Liver (tissue), 9 donors: ENCODE measurements around the gene ZNF282. TPM values are rescaled to one million over a fixed set of nuclear protein-coding genes. Genes with fewer than 3 reads are reported as not detected.

Source experiments
- DNase-seq: peaks from one replicate; pipeline ENCODE4 v3.0.0-alpha.2; 2017; ENCODE audit warnings: low spot score
- H3K27ac ChIP-seq, 2 donors: one replicate each; pipeline ENCODE4 v1.7.0; 2013; ENCODE audit warnings: inconsistent platforms in 2 of 2, low read length in 2 of 2, control low read depth in 1 of 2, low read depth in 1 of 2, mild to moderate bottlenecking in 1 of 2
- H3K27me3 ChIP-seq, 4 donors: one replicate each; pipeline versions ENCODE4 v1.6.1 to v1.7.0; 2013; ENCODE audit warnings: low read length in 3 of 4, inconsistent platforms in 1 of 4, mild to moderate bottlenecking in 1 of 4, moderate library complexity in 1 of 4; ENCODE audit not compliant: control insufficient read depth in 4 of 4, insufficient read depth in 4 of 4
- H3K36me3 ChIP-seq, 4 donors: one replicate each; pipeline versions ENCODE4 v1.6.1 to v1.7.0; 2013; ENCODE audit warnings: low read length in 3 of 4, mild to moderate bottlenecking in 3 of 4, low read depth in 1 of 4, moderate library complexity in 1 of 4; ENCODE audit not compliant: control insufficient read depth in 4 of 4, insufficient read depth in 3 of 4
- H3K4me1 ChIP-seq, 4 donors: one replicate each; pipeline versions ENCODE4 v1.6.1 to v1.7.0; 2013; ENCODE audit warnings: low read length in 3 of 4, mild to moderate bottlenecking in 3 of 4, moderate library complexity in 1 of 4; ENCODE audit not compliant: control insufficient read depth in 4 of 4, insufficient read depth in 4 of 4
- H3K4me3 ChIP-seq, 3 donors: one replicate each; pipeline versions ENCODE4 v1.6.1 to v1.7.0; 2013; ENCODE audit warnings: low read length in 3 of 3, control low read depth in 1 of 3, low read depth in 1 of 3, mild to moderate bottlenecking in 1 of 3
- H3K9ac ChIP-seq, 2 donors: one replicate each; pipeline ENCODE4 v1.7.0; 2013; ENCODE audit warnings: low read length in 2 of 2, mild to moderate bottlenecking in 2 of 2, moderate library complexity in 2 of 2, control low read depth in 1 of 2, low read depth in 1 of 2
- H3K9me3 ChIP-seq, 4 donors: one replicate each; pipeline versions ENCODE4 v1.6.1 to v1.7.0; 2013; ENCODE audit warnings: low read length in 3 of 4; ENCODE audit not compliant: control insufficient read depth in 4 of 4
- EGR1 ChIP-seq, 2 donors: IDR thresholded peaks; 2 replicates each; pipeline ENCODE4 v1.6.1; 2016 to 2018; ENCODE audit warnings: antibody characterized with exemption in 2 of 2, low read depth in 2 of 2
- FOXA1 ChIP-seq: IDR thresholded peaks from 2 replicates; pipeline ENCODE4 v1.6.1; 2016; ENCODE audit warnings: antibody characterized with exemption
- GABPA ChIP-seq, 2 donors: IDR thresholded peaks in 1 of 2; conservative IDR thresholded peaks in 1 of 2; 2 replicates each; pipeline ENCODE4 v1.6.1; 2016; ENCODE audit warnings: antibody characterized with exemption in 2 of 2, mild to moderate bottlenecking in 1 of 2, moderate library complexity in 1 of 2
- HNF4A ChIP-seq, 2 donors: conservative IDR thresholded peaks; 2 replicates each; pipeline ENCODE4 v1.6.1; 2016; ENCODE audit warnings: antibody characterized with exemption in 2 of 2, mild to moderate bottlenecking in 2 of 2
- HNF4G ChIP-seq: IDR thresholded peaks from 2 replicates; pipeline ENCODE4 v1.6.1; 2016; ENCODE audit warnings: antibody characterized with exemption
- JUND ChIP-seq, 2 donors: IDR thresholded peaks; 2 replicates each; pipeline ENCODE4 v1.6.1; 2016; ENCODE audit warnings: antibody characterized with exemption in 2 of 2
- NR2F2 ChIP-seq: IDR thresholded peaks from 2 replicates; pipeline ENCODE4 v1.6.1; 2016; ENCODE audit warnings: antibody characterized with exemption
- RAD21 ChIP-seq, 2 donors: IDR thresholded peaks; 2 replicates each; pipeline ENCODE4 v1.6.1; 2016; ENCODE audit warnings: antibody characterized with exemption in 2 of 2, mild to moderate bottlenecking in 2 of 2
- RXRA ChIP-seq, 2 donors: IDR thresholded peaks; 2 replicates each; pipeline ENCODE4 v1.6.1; 2017 to 2018; ENCODE audit warnings: antibody characterized with exemption in 2 of 2, mild to moderate bottlenecking in 1 of 2
- SP1 ChIP-seq: IDR thresholded peaks from 2 replicates; pipeline ENCODE4 v1.6.1; 2018; ENCODE audit warnings: antibody characterized with exemption, mild to moderate bottlenecking
- TAF1 ChIP-seq: conservative IDR thresholded peaks from 2 replicates; pipeline ENCODE4 v1.6.1; 2016; ENCODE audit warnings: antibody characterized with exemption, mild to moderate bottlenecking
- YY1 ChIP-seq: IDR thresholded peaks from 2 replicates; pipeline ENCODE4 v1.6.1; 2016; ENCODE audit warnings: antibody characterized with exemption, mild to moderate bottlenecking
- WGBS: extraction: QIAGEN DNeasy Blood & Tissue Kit; methylation state at CpG from one replicate; pipeline ENCODE4 v1.1.7; 2013; 5-methylcytosine and 5-hydroxymethylcytosine counted together
- polyA plus RNA-seq, 2 donors: library from polyadenylated mRNA; stranded (reverse) in 1 of 2; unstranded in 1 of 2; fragments of 200-250 nt in 1 of 2; fragments of >200 nt in 1 of 2; fragmentation: Nextera tagmentation in 1 of 2; extraction: Ambion mirVana in 1 of 2; gene quantifications; one replicate each; pipeline versions ENCODE4 v1.2.1 to v1.2.3, GENCODE V29; 2013 to 2015
- total RNA-seq, 2 donors: library from RNA; depleted of rRNA; stranded (reverse); fragments of >200 nt; gene quantifications; one replicate each; pipeline ENCODE4 v1.2.3, GENCODE V29; 2014
- TF ChIP-seq, protein P1 (sequence below): IDR thresholded peaks from 2 replicates; pipeline ENCODE4 v1.6.1; 2016; ENCODE audit warnings: antibody characterized with exemption
- TF ChIP-seq, protein P2 (sequence below): fragments of 150-350 bp; IDR thresholded peaks from 2 replicates; pipeline ENCODE4 v1.5.1; 2017; ENCODE audit warnings: improper control_type of control experiment, low read depth, low read length; ENCODE audit not compliant: missing input control
- TF ChIP-seq, protein P3 (sequence below): IDR thresholded peaks from 2 replicates; pipeline ENCODE4 v1.6.1; 2016; ENCODE audit warnings: antibody characterized with exemption
- donor health status: healthy.
- donor health status: healthy.
- donor health status: healthy.
- donor health status: healthy.
- donor health status: healthy.

ZNF282 gene
- total and polyA plus RNA-seq, 4 donors = 2.0 to 78.6 (median 13.1) TPM

DNA sequence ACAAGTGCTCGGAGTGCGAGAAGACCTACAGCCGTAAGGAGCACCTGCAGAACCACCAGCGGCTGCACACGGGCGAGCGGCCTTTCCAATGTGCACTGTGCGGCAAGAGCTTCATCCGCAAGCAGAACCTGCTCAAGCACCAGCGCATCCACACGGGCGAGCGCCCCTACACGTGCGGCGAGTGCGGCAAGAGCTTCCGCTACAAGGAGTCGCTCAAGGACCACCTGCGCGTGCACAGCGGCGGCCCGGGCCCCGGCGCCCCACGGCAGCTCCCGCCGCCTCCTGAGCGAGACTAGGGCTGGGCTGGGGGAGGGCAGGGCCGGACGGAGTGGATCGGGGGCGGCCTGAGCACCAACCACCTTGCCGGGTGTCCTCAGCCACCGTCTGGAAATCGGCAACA, 29.0 kb downstream of the ZNF282 start:
- DNase-seq = no peak
- peaks cover 0 to 4% (median 0%) of the 10 kb centered on the region in 4 donors for H3K4me1 ChIP-seq
- WGBS = 98% methylated on average over 37 of the region's 37 CpGs
- H3K27ac ChIP-seq = no peak overlapping the region
- no peaks in the 10 kb centered on the region for H3K9me3 ChIP-seq
- H3K27me3 ChIP-seq = no peaks in the 10 kb centered on the region
- TF ChIP-seq, protein P1, sequence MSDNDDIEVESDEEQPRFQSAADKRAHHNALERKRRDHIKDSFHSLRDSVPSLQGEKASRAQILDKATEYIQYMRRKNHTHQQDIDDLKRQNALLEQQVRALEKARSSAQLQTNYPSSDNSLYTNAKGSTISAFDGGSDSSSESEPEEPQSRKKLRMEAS = no peak
- TF ChIP-seq HNF4G = no peak
- no peak for TF ChIP-seq SP1
- no peak for TF ChIP-seq TAF1
- no peak for TF ChIP-seq HNF4A (conservative IDR thresholded peaks at IDR 0.05)
- TF ChIP-seq EGR1 (IDR thresholded peaks at IDR 0.05; ENCODE audit: low read depth in 2 of 2) = no peak
- TF ChIP-seq GABPA (IDR thresholded peaks at IDR 0.05 in 1 of 2, conservative IDR thresholded peaks at IDR 0.05 in 1 of 2) = no peak
- no peak for TF ChIP-seq JUND (IDR thresholded peaks at IDR 0.05)
- TF ChIP-seq, protein P2, sequence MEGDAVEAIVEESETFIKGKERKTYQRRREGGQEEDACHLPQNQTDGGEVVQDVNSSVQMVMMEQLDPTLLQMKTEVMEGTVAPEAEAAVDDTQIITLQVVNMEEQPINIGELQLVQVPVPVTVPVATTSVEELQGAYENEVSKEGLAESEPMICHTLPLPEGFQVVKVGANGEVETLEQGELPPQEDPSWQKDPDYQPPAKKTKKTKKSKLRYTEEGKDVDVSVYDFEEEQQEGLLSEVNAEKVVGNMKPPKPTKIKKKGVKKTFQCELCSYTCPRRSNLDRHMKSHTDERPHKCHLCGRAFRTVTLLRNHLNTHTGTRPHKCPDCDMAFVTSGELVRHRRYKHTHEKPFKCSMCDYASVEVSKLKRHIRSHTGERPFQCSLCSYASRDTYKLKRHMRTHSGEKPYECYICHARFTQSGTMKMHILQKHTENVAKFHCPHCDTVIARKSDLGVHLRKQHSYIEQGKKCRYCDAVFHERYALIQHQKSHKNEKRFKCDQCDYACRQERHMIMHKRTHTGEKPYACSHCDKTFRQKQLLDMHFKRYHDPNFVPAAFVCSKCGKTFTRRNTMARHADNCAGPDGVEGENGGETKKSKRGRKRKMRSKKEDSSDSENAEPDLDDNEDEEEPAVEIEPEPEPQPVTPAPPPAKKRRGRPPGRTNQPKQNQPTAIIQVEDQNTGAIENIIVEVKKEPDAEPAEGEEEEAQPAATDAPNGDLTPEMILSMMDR = no peak
- no peak for TF ChIP-seq NR2F2
- no peak for TF ChIP-seq RAD21 (IDR thresholded peaks at IDR 0.05)
- peaks cover 10 to 36% (median 18%) of the 10 kb centered on the region in 4 donors for H3K36me3 ChIP-seq
- H3K4me3 ChIP-seq = no peak overlapping the region
- H3K9ac ChIP-seq = no peak overlapping the region

DNA sequence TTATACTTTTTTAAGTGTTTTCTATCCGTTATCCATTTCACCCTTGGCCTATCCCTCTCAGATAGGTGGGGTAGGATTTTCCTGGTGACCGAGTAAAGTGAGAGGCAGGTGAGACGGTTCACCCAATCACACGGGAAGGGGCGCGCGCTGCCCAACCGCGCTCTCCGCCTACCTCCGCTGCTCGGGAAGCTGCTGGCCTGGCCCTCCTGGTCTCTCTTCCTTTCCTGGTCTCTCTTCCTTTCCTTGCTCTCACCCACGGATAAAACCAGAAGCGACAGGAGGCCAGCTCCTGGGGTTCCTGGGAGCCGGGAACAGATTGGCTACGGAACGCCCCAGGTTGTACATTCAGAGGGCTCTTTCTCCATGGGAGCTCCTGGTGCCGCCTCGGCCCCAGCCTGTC, 29.8 kb downstream of the ZNF282 start:
- no peak for DNase-seq
- H3K9ac ChIP-seq = no peak overlapping the region
- H3K36me3 ChIP-seq = peaks cover 9 to 32% (median 17%) of the 10 kb centered on the region in 4 donors
- 95% methylated on average over 19 of the region's 19 CpGs for WGBS
- H3K27ac ChIP-seq = no peak overlapping the region
- TF ChIP-seq JUND (IDR thresholded peaks at IDR 0.05) (no peak), GABPA (IDR thresholded peaks at IDR 0.05 in 1 of 2, conservative IDR thresholded peaks at IDR 0.05 in 1 of 2) (no peak), SP1 (no peak), TAF1 (no peak), YY1 (no peak), HNF4A (conservative IDR thresholded peaks at IDR 0.05) (no peak), FOXA1 (no peak), NR2F2 (no peak), RAD21 (IDR thresholded peaks at IDR 0.05) (no peak), EGR1 (IDR thresholded peaks at IDR 0.05; ENCODE audit: low read depth in 2 of 2) (no peak), RXRA (IDR thresholded peaks at IDR 0.05) (no peak)
- TF ChIP-seq, protein P3, sequence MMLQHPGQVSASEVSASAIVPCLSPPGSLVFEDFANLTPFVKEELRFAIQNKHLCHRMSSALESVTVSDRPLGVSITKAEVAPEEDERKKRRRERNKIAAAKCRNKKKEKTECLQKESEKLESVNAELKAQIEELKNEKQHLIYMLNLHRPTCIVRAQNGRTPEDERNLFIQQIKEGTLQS = no peak
- TF ChIP-seq, protein P2 = no peak
- H3K4me3 ChIP-seq = no peak overlapping the region
- peaks cover 0 to 4% (median 0%) of the 10 kb centered on the region in 4 donors for H3K4me1 ChIP-seq
- H3K27me3 ChIP-seq = no peaks in the 10 kb centered on the region
- no peaks in the 10 kb centered on the region for H3K9me3 ChIP-seq
